Adrenal gland (tissue), 12 donors: ENCODE measurements around the gene PDE7B. TPM values are rescaled to one million over a fixed set of nuclear protein-coding genes. Genes with fewer than 3 reads are reported as not detected.

Experiments used
- DNase-seq, 7 donors: peaks; one replicate each; pipeline ENCODE4 v3.0.0-alpha.2; 2019 to 2020
- H3K27ac ChIP-seq, 5 donors: fragments of 200-600 bp; sonication (generic) in 4 of 5; 1 replicate in 3 of 5; 2 replicates in 2 of 5; pipeline versions ENCODE4 v1.5.1 to v1.8.0; 2016 to 2020; ENCODE audit warnings: mild to moderate bottlenecking in 1 of 5
- H3K27me3 ChIP-seq: fragments of 200-600 bp; 2 replicates; pipeline ENCODE4 v1.8.0; 2021
- H3K36me3 ChIP-seq, 2 donors: fragments of 200-600 bp; replicated peaks in 1 of 2; 1 replicate in 1 of 2; 2 replicates in 1 of 2; pipeline versions ENCODE4 v1.5.1 to v1.8.0; 2018 to 2022
- H3K4me1 ChIP-seq, 2 donors: fragments of 200-600 bp; replicated peaks in 1 of 2; 1 replicate in 1 of 2; 2 replicates in 1 of 2; pipeline versions ENCODE4 v1.5.1 to v1.8.0; 2018 to 2021
- H3K4me3 ChIP-seq, 4 donors: fragments of 200-600 bp; sonication (generic) in 3 of 4; one replicate each; pipeline ENCODE4 v1.5.1; 2016 to 2018
- H3K9me3 ChIP-seq, 3 donors: fragments of 200-600 bp; sonication (generic) in 1 of 3; replicated peaks in 1 of 3; 1 replicate in 2 of 3; 2 replicates in 1 of 3; pipeline versions ENCODE4 v1.5.1 to v1.8.0; 2016 to 2021
- CTCF ChIP-seq, 6 experiments: fragments of 450-650 bp in 4 of 6; fragments of 200-600 bp in 2 of 6; sonication (generic) in 1 of 6; IDR thresholded peaks; 1 replicate in 5 of 6; 2 replicates in 1 of 6; pipeline versions ENCODE4 v1.5.1 to v1.8.0; 2016 to 2021; ENCODE audit warnings: antibody characterized with exemption in 6 of 6, mild to moderate bottlenecking in 2 of 6, moderate library complexity in 1 of 6
- POLR2A ChIP-seq, 2 donors: fragments of 450-650 bp; IDR thresholded peaks; one replicate each; pipeline ENCODE4 v1.6.1; 2017; ENCODE audit warnings: antibody characterized with exemption in 2 of 2, mild to moderate bottlenecking in 2 of 2, moderate library complexity in 1 of 2
- WGBS, 4 donors: extraction: QIAGEN DNeasy Blood & Tissue Kit in 2 of 4; methylation state at CpG; one replicate each; pipeline versions ENCODE4 v1.1.5 to v1.1.7; 2013 to 2017; 5-methylcytosine and 5-hydroxymethylcytosine counted together
- intact Hi-C, 2 donors: fragments of 100-400 bp; cut with DNase I; formaldehyde crosslinking; loops; one replicate each; pipeline versions ENCODE4 v1.14.1 to v1.15.0; 2022 to 2023
- polyA plus RNA-seq, 3 donors: library from polyadenylated mRNA; stranded (reverse); fragments of 200-250 nt in 2 of 3; fragments of 350-450 nt in 1 of 3; fragmentation: Illumina TruSeq in 1 of 3; extraction: RNeasy Lipid Tissue Mini Kit (QIAGEN cat#74804) in 1 of 3; gene quantifications; one replicate each; pipeline ENCODE4 v1.2.3, GENCODE V29; 2013 to 2014
- total RNA-seq, 9 donors: library from RNA; depleted of rRNA in 4 of 9; stranded (reverse); fragments of >200 nt in 4 of 9; fragments of 120-200 nt in 1 of 9; fragmentation: NEBNext Ultra II Directional in 1 of 9; extraction: Animal tissue kit (Norgen Biotek cat#: 25700) in 1 of 9; gene quantifications; one replicate each; pipeline versions ENCODE4 v1.1.0 to v1.2.4, GENCODE V29; 2013 to 2023
- donor health status: healthy with polysubstance abuse.
- donor health status: Bipolar disorder and iron deficiency.
- donor health status: DM: yes; HTN: yes; CAD: no.
- donor health status: DM: no; HTN: no; CAD: no.
- donor health status: DM: no; HTN: no; CAD: no.
- donor health status: DM: yes; HTN: yes; CAD: no.

Gene PDE7B
- total and polyA plus RNA-seq, 12 donors, result 1.3 to 11.5 (median 5.2) TPM

GRCh38 chr6:136060759-136061158, 209.3 kb downstream of the PDE7B start:
- no peak overlapping the region for H3K4me3 ChIP-seq
- TF ChIP-seq CTCF (IDR thresholded peaks at IDR 0.05) (no peak), POLR2A (IDR thresholded peaks at IDR 0.05) (no peak)
- no peaks in the 10 kb centered on the region for H3K9me3 ChIP-seq
- intact Hi-C loops, result no loop called here
- H3K27ac ChIP-seq, result peak overlapping the region in 1 of 5 donors; percentile 7
- no peaks in the 10 kb centered on the region for H3K36me3 ChIP-seq
- no peak for DNase-seq
- H3K27me3 ChIP-seq, result no peaks in the 10 kb centered on the region
- H3K4me1 ChIP-seq, result peaks cover 0 to 21% of the 10 kb centered on the region in 2 donors

GRCh38 chr6:136061701-136062100, 210.2 kb downstream of the PDE7B start:
- Histone ChIP-seq H3K27me3 (no peaks in the 10 kb centered on the region), H3K4me1 (peaks cover 0 to 21% of the 10 kb centered on the region in 2 donors), H3K4me3 (no peak overlapping the region), H3K27ac (no peak overlapping the region), H3K9me3 (no peaks in the 10 kb centered on the region), H3K36me3 (no peaks in the 10 kb centered on the region)
- WGBS, 4 donors, result 96 to 99% (median 98%) methylated on average over 5 of the region's 5 CpGs
- TF ChIP-seq CTCF (IDR thresholded peaks at IDR 0.05) (no peak), POLR2A (IDR thresholded peaks at IDR 0.05) (no peak)
- DNase-seq, result no peak
- intact Hi-C loops, result no loop called here

- TF ChIP-seq POLR2A (IDR thresholded peaks at IDR 0.05) (no peak), CTCF (IDR thresholded peaks at IDR 0.05) (no peak)
- H3K36me3 ChIP-seq, result no peaks in the 10 kb centered on the region
- H3K27ac ChIP-seq, result no peak overlapping the region
- 89 to 95% (median 93%) methylated on average over 3 of the region's 3 CpGs for whole genome bisulfite sequencing, 4 donors
- no peak for DNase-seq
- H3K4me1 ChIP-seq, result peaks cover 0 to 21% of the 10 kb centered on the region in 2 donors
- intact Hi-C loops, result no loop called here
- no peak overlapping the region for H3K4me3 ChIP-seq
- no peaks in the 10 kb centered on the region for H3K27me3 ChIP-seq
- no peaks in the 10 kb centered on the region for H3K9me3 ChIP-seq
Observed at GRCh38 chr6:136063096-136063495, 211.6 kb downstream of the PDE7B start.

GRCh38 chr6:136066005-136066404, 214.5 kb downstream of the PDE7B start:
- Histone ChIP-seq H3K36me3 (no peaks in the 10 kb centered on the region), H3K4me1 (no peaks in the 10 kb centered on the region), H3K27me3 (no peaks in the 10 kb centered on the region), H3K27ac (no peak overlapping the region), H3K4me3 (no peak overlapping the region), H3K9me3 (no peaks in the 10 kb centered on the region)
- TF ChIP-seq CTCF (IDR thresholded peaks at IDR 0.05) (no peak), POLR2A (IDR thresholded peaks at IDR 0.05) (no peak)
- intact Hi-C loops, result no loop called here
- WGBS, 4 donors, result 71 to 80% (median 77%) methylated on average over 3 of the region's 3 CpGs
- no peak for DNase-seq
